Trophoblast cell (in vitro differentiated cells and primary cell): ENCODE measurements around the gene GADL1.

Experiments used
- DNase-seq, 2 donors: peaks; one replicate each; pipeline ENCODE4 v3.0.0-alpha.2; 2016
- H2AFZ ChIP-seq: 2 replicates; pipeline ENCODE4 v1.6.1; 2013; ENCODE audit warnings: low read length, moderate library complexity, mild to moderate bottlenecking; ENCODE audit not compliant: insufficient read depth, poor library complexity
- H2AK5ac ChIP-seq: 2 replicates; pipeline ENCODE4 v1.6.1; 2013; ENCODE audit warnings: mild to moderate bottlenecking, low read length
- H2BK120ac ChIP-seq: 2 replicates; pipeline ENCODE4 v1.6.1; 2013; ENCODE audit warnings: low read length, mild to moderate bottlenecking, moderate library complexity; ENCODE audit not compliant: insufficient read depth, poor library complexity
- H2BK12ac ChIP-seq: 2 replicates; pipeline ENCODE4 v1.6.1; 2013; ENCODE audit warnings: mild to moderate bottlenecking, low read length, moderate library complexity
- H2BK5ac ChIP-seq: 2 replicates; pipeline ENCODE4 v1.6.1; 2013; ENCODE audit warnings: low read length, low read depth, moderate library complexity, mild to moderate bottlenecking; ENCODE audit not compliant: poor library complexity
- H3K14ac ChIP-seq: 2 replicates; pipeline ENCODE4 v1.6.1; 2013; ENCODE audit warnings: mild to moderate bottlenecking, low read length
- H3K18ac ChIP-seq: 2 replicates; pipeline ENCODE4 v1.6.1; 2013; ENCODE audit warnings: mild to moderate bottlenecking, low read length
- H3K23ac ChIP-seq: 2 replicates; pipeline ENCODE4 v1.6.1; 2013; ENCODE audit warnings: low read length
- H3K27ac ChIP-seq: 2 replicates; pipeline ENCODE4 v1.5.1; 2013; ENCODE audit warnings: low read depth, mild to moderate bottlenecking, inconsistent platforms, low read length, moderate library complexity
- H3K27me3 ChIP-seq: 2 replicates; pipeline ENCODE4 v1.6.1; 2013; ENCODE audit warnings: inconsistent platforms, mild to moderate bottlenecking, low read length, moderate library complexity; ENCODE audit not compliant: insufficient read depth
- H3K36me3 ChIP-seq, 2 experiments: 1 replicate in 1 of 2; 2 replicates in 1 of 2; pipeline ENCODE4 v1.6.1; 2013; ENCODE audit warnings: low read length in 2 of 2, mild to moderate bottlenecking in 2 of 2, moderate library complexity in 1 of 2; ENCODE audit not compliant: insufficient read depth in 2 of 2, control insufficient read depth in 1 of 2
- H3K4ac ChIP-seq: 2 replicates; pipeline ENCODE4 v1.6.1; 2013; ENCODE audit warnings: low read depth, mild to moderate bottlenecking, low read length, moderate library complexity
- H3K4me1 ChIP-seq, 2 experiments: 1 replicate in 1 of 2; 2 replicates in 1 of 2; pipeline ENCODE4 v1.6.1; 2013; ENCODE audit warnings: low read length in 2 of 2, mild to moderate bottlenecking in 2 of 2, moderate library complexity in 1 of 2; ENCODE audit not compliant: insufficient read depth in 2 of 2, control insufficient read depth in 1 of 2
- H3K4me2 ChIP-seq: 2 replicates; pipeline ENCODE4 v1.6.1; 2013; ENCODE audit warnings: inconsistent platforms, mild to moderate bottlenecking, low read length, moderate library complexity
- H3K4me3 ChIP-seq: 2 replicates; pipeline ENCODE4 v1.5.1; 2013; ENCODE audit warnings: mild to moderate bottlenecking, low read depth, low read length, inconsistent platforms
- H3K79me1 ChIP-seq: one replicate; pipeline ENCODE4 v1.6.1; 2013; ENCODE audit warnings: low read length
- H3K79me2 ChIP-seq: 2 replicates; pipeline ENCODE4 v1.6.1; 2013; ENCODE audit warnings: low read length, mild to moderate bottlenecking; ENCODE audit not compliant: control insufficient read depth, insufficient read depth, poor library complexity
- H3K9ac ChIP-seq: 2 replicates; pipeline ENCODE4 v1.6.1; 2013; ENCODE audit warnings: mild to moderate bottlenecking, low read length
- H3K9me3 ChIP-seq: 2 replicates; pipeline ENCODE4 v1.6.1; 2013; ENCODE audit warnings: low read depth, mild to moderate bottlenecking, control low read depth, inconsistent platforms, low read length; ENCODE audit not compliant: insufficient read depth
- H4K12ac ChIP-seq: 2 replicates; pipeline ENCODE4 v1.6.1; 2013; ENCODE audit warnings: low read depth, mild to moderate bottlenecking, low read length, moderate library complexity
- H4K8ac ChIP-seq: 2 replicates; pipeline ENCODE4 v1.6.1; 2013; ENCODE audit warnings: low read depth, mild to moderate bottlenecking, low read length, moderate library complexity
- H4K91ac ChIP-seq: one replicate; pipeline ENCODE4 v1.6.1; 2013; ENCODE audit warnings: low read depth, mild to moderate bottlenecking, low read length, moderate library complexity
- WGBS: extraction: QIAGEN DNeasy Blood & Tissue Kit; methylation state at CpG from one replicate; pipeline ENCODE4 v1.1.7; 2013; ENCODE audit warnings: missing lambda C conversion rate; ENCODE audit not compliant: insufficient read length, insufficient coverage; ENCODE audit errors: extremely low coverage; 5-methylcytosine and 5-hydroxymethylcytosine counted together

Gene GADL1

DNA sequence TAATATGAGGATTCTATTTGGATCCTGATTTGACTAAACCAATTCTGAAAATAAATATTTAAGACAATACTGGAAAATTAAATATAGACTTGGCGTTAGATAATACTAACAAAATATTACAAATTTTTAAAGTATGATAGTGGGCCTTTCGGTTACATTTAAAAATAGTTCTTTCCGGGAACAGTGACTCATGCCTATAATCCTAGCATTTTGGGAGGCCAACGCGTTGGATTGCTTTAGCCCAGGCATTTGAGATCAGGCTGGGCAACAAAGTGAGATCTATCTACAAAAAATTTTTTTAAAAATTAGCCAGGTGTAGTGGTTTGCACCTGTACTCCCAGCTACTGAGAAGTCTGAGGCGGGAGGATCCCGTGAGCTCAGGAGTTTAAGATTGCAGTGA is 30.3 kb upstream of the GADL1 start:
- Histone ChIP-seq H3K79me1 (no peaks in the 10 kb centered on the region), H2AK5ac (no peak overlapping the region), H3K36me3 (no peaks in the 10 kb centered on the region), H3K4ac (no peak overlapping the region), H4K91ac (no peak overlapping the region), H3K4me2 (no peak overlapping the region), H2BK120ac (no peak overlapping the region), H3K4me1 (no peaks in the 10 kb centered on the region), H2BK12ac (no peak overlapping the region), H3K18ac (no peak overlapping the region), H3K27me3 (no peaks in the 10 kb centered on the region), H4K12ac (no peak overlapping the region), H3K23ac (no peak overlapping the region), H3K9me3 (peaks cover 2% of the 10 kb centered on the region), H3K14ac (no peak overlapping the region), H3K4me3 (no peak overlapping the region), H2AFZ (no peak overlapping the region), H2BK5ac (no peak overlapping the region), H4K8ac (no peak overlapping the region), H3K79me2 (no peaks in the 10 kb centered on the region), H3K27ac (no peak overlapping the region), H3K9ac (no peak overlapping the region)
- DNase-seq, result peak in 1 of 2 donors; percentile 58
- WGBS, result no CpG with 5 or more reads among the region's 7 CpGs

DNA sequence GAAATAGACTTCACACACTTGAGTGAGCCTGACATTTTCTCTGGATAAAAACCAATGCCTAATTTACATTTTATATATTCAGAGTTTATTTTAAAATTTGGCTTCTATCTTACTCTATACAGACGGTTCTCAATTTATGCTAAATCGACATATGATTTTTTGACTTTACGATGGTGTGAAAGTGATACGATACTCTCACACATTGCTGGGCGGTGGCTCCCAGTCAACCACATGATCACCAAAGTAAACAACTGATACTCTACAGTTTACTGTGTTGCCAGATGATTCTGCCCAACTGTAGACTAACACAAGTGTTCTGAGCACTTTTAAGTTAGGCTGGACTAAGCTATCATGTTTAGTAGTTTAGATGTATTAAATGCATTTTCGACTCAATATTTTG is 25.1 kb upstream of the GADL1 start:
- H3K4me2 ChIP-seq, result no peak overlapping the region
- H3K9me3 ChIP-seq, result peaks cover 2% of the 10 kb centered on the region
- no peak overlapping the region for H3K9ac ChIP-seq
- no peak overlapping the region for H4K12ac ChIP-seq
- no peak overlapping the region for H2AFZ ChIP-seq
- WGBS, result no CpG with 5 or more reads among the region's 6 CpGs
- no peaks in the 10 kb centered on the region for H3K36me3 ChIP-seq
- H4K8ac ChIP-seq, result no peak overlapping the region
- H3K23ac ChIP-seq, result no peak overlapping the region
- H4K91ac ChIP-seq, result no peak overlapping the region
- H2BK12ac ChIP-seq, result no peak overlapping the region
- no peak overlapping the region for H2BK5ac ChIP-seq
- H3K14ac ChIP-seq, result no peak overlapping the region
- no peak overlapping the region for H2BK120ac ChIP-seq
- H2AK5ac ChIP-seq, result no peak overlapping the region
- no peak for DNase-seq
- H3K27ac ChIP-seq, result no peak overlapping the region
- no peak overlapping the region for H3K18ac ChIP-seq
- H3K79me2 ChIP-seq, result no peaks in the 10 kb centered on the region
- H3K4me3 ChIP-seq, result no peak overlapping the region
- no peak overlapping the region for H3K4ac ChIP-seq
- H3K27me3 ChIP-seq, result no peaks in the 10 kb centered on the region
- no peaks in the 10 kb centered on the region for H3K79me1 ChIP-seq
- H3K4me1 ChIP-seq, result no peaks in the 10 kb centered on the region

DNA sequence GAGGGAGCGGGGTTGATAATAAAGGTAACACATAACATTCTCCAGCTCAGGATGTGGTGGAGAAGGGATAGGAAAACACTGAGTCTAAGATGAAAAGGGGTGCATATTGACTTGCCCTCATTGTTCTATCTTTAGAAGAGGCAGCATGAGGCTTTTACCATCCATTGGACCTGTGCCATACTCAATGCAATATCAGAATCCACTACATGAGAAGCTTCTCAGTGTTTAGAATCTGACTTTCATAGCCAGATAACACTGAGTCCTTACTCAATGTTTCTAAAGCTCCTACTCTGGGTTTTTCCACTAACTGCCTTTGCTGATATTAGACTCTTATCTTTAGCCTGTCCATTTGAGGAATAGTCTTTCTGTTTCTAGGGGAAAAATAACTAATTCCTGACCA is 24.3 kb upstream of the GADL1 start:
- no CpG with 5 or more reads among the region's 1 CpG for WGBS

DNA sequence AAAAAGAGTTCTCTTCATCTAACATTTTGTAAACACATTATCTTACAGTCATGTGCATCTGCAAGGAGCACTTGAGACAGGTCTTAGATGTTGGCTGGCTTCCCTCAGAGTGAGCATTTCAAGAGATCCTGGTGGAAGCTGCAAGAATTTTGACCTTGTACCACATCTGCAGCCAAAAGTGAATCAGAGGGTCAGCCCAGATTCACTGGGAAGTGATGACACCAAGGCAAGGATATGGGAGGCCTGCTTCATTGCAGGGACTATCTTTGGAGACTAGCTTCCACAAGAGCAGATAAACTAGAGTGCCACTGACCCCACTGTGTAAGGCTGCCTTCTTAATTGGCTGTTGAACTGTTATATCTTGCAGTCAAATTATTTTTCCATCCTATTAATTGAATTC is 21.3 kb upstream of the GADL1 start:
- H3K9me3 ChIP-seq, result no peaks in the 10 kb centered on the region
- no peak overlapping the region for H2BK12ac ChIP-seq
- no peaks in the 10 kb centered on the region for H3K36me3 ChIP-seq
- no peak overlapping the region for H3K23ac ChIP-seq
- no peak overlapping the region for H2BK5ac ChIP-seq
- no peak overlapping the region for H2AFZ ChIP-seq
- H3K79me2 ChIP-seq, result no peaks in the 10 kb centered on the region
- H3K79me1 ChIP-seq, result no peaks in the 10 kb centered on the region
- no peak overlapping the region for H3K4ac ChIP-seq
- H2AK5ac ChIP-seq, result no peak overlapping the region
- no peak overlapping the region for H3K14ac ChIP-seq
- no peak overlapping the region for H4K91ac ChIP-seq
- no peak for DNase-seq
- no peak overlapping the region for H4K8ac ChIP-seq
- H2BK120ac ChIP-seq, result no peak overlapping the region
- no peak overlapping the region for H3K18ac ChIP-seq
- no peak overlapping the region for H3K4me3 ChIP-seq
- H3K27ac ChIP-seq, result no peak overlapping the region
- no peaks in the 10 kb centered on the region for H3K27me3 ChIP-seq
- H3K4me1 ChIP-seq, result no peaks in the 10 kb centered on the region
- no peak overlapping the region for H3K9ac ChIP-seq
- no peak overlapping the region for H3K4me2 ChIP-seq
- no peak overlapping the region for H4K12ac ChIP-seq

More for the DNA sequence above, 24.3 kb upstream of the GADL1 start:
- no peaks in the 10 kb centered on the region for H3K36me3 ChIP-seq
- no peak overlapping the region for H3K4ac ChIP-seq
- no peaks in the 10 kb centered on the region for H3K27me3 ChIP-seq
- no peak overlapping the region for H2BK120ac ChIP-seq
- H3K14ac ChIP-seq, result no peak overlapping the region
- H3K4me3 ChIP-seq, result no peak overlapping the region
- H3K23ac ChIP-seq, result no peak overlapping the region
- no peak overlapping the region for H4K8ac ChIP-seq
- H3K18ac ChIP-seq, result no peak overlapping the region
- peaks cover 2% of the 10 kb centered on the region for H3K9me3 ChIP-seq
- no peak overlapping the region for H4K12ac ChIP-seq
- H2BK12ac ChIP-seq, result no peak overlapping the region
- H2AK5ac ChIP-seq, result no peak overlapping the region
- no peaks in the 10 kb centered on the region for H3K79me2 ChIP-seq
- H3K27ac ChIP-seq, result no peak overlapping the region
- no peak overlapping the region for H3K4me2 ChIP-seq
- no peak for DNase-seq
- no peak overlapping the region for H2AFZ ChIP-seq
- H3K9ac ChIP-seq, result no peak overlapping the region
- no peaks in the 10 kb centered on the region for H3K79me1 ChIP-seq
- no peak overlapping the region for H4K91ac ChIP-seq
- no peaks in the 10 kb centered on the region for H3K4me1 ChIP-seq
- H2BK5ac ChIP-seq, result no peak overlapping the region
